HepG2 (cell line): ENCODE results near the gene FAAP20. TPM values are rescaled to one million over a fixed set of nuclear protein-coding genes. Genes with fewer than 3 reads are reported as not detected.

ENCODE experiments used
- HOXA3 ChIP-seq: sonication (generic); formaldehyde crosslinking; IDR thresholded peaks from 2 replicates; pipeline ENCODE4 v1.5.0; 2020; ENCODE audit warnings: missing genetic modification reagents
- KLF9 ChIP-seq: IDR thresholded peaks from 2 replicates; pipeline ENCODE4 v1.6.1; 2016; ENCODE audit warnings: low read depth
- KMT2A ChIP-seq: sonication (generic); formaldehyde crosslinking; IDR thresholded peaks from 2 replicates; pipeline ENCODE4 v1.4.0; 2020; ENCODE audit warnings: missing genetic modification reagents
- NFE2 ChIP-seq: sonication (generic); formaldehyde crosslinking; IDR thresholded peaks from 2 replicates; pipeline ENCODE4 v1.4.0; 2020; ENCODE audit warnings: missing genetic modification reagents
- PRDM15 ChIP-seq: sonication (generic); formaldehyde crosslinking; IDR thresholded peaks from 2 replicates; pipeline ENCODE4 v1.4.0; 2020; ENCODE audit warnings: missing genetic modification reagents
- RNF219 ChIP-seq: sonication (generic); formaldehyde crosslinking; IDR thresholded peaks from 2 replicates; pipeline ENCODE4 v1.5.0; 2020; ENCODE audit warnings: mild to moderate bottlenecking, missing genetic modification reagents
- STAT5B ChIP-seq: sonication (generic); formaldehyde crosslinking; IDR thresholded peaks from 2 replicates; pipeline ENCODE4 v1.4.0; 2020; ENCODE audit warnings: missing genetic modification reagents
- STAT6 ChIP-seq: sonication (generic); formaldehyde crosslinking; IDR thresholded peaks from 2 replicates; pipeline ENCODE4 v1.4.0; 2020; ENCODE audit warnings: missing genetic modification reagents, mild to moderate bottlenecking, borderline replicate concordance
- TFAP4 ChIP-seq: sonication (generic); IDR thresholded peaks from 2 replicates; pipeline ENCODE4 v1.6.1; 2016; ENCODE audit warnings: low read depth, borderline replicate concordance
- ZBTB43 ChIP-seq: sonication (generic); formaldehyde crosslinking; conservative IDR thresholded peaks from 2 replicates; pipeline ENCODE4 v1.4.0; 2020; ENCODE audit warnings: missing genetic modification reagents
- ZFY ChIP-seq: sonication (generic); formaldehyde crosslinking; IDR thresholded peaks from 2 replicates; pipeline ENCODE4 v1.4.0; 2020; ENCODE audit warnings: missing genetic modification reagents
- ZNF18 ChIP-seq: sonication (generic); formaldehyde crosslinking; IDR thresholded peaks from 2 replicates; pipeline ENCODE4 v1.8.0; 2022; ENCODE audit warnings: mild to moderate bottlenecking, missing genetic modification reagents; ENCODE audit not compliant: insufficient replicate concordance
- ZNF780A ChIP-seq: sonication (generic); formaldehyde crosslinking; IDR thresholded peaks from 2 replicates; pipeline ENCODE4 v1.8.0; 2022; ENCODE audit warnings: mild to moderate bottlenecking, missing genetic modification reagents, moderate library complexity
- polyA plus RNA-seq, 8 experiments: library from polyadenylated mRNA; depleted of rRNA in 3 of 8; stranded (reverse) in 7 of 8; unstranded in 1 of 8; fragments of >200 nt; fragmentation: Illumina TruSeq in 4 of 8; extraction: Trizol in 4 of 8; gene quantifications; 2 replicates each; pipeline versions ENCODE4 v1.2.1 to v1.2.3, GENCODE V29; 2011 to 2016; ENCODE audit warnings: low read depth in 4 of 8, missing spikeins in 1 of 8, mixed read lengths in 1 of 8; ENCODE audit not compliant: insufficient read depth in 1 of 8
- total RNA-seq, 5 experiments: library from RNA; depleted of rRNA; stranded (reverse); fragments of >200 nt; fragmentation: Illumina TruSeq; extraction: Trizol; gene quantifications; 2 replicates each; pipeline ENCODE4 v1.2.3, GENCODE V29; 2016; ENCODE audit warnings: low read depth in 1 of 5

Gene FAAP20
- total and polyA plus RNA-seq, 2 of the 13 experiments (the other 11 are each of a cell fraction or from before 2014, with no cell fraction given): 9.6 to 10.8 TPM

GRCh38 chr1:2189459-2190425, 4.8 kb downstream of the FAAP20 start (continued):
- TF ChIP-seq PRDM15 (CRISPR knock-in tag) (no peak), ZFY (CRISPR knock-in tag) (peak; percentile 67; the same call in 1 of the 2 replicates), HOXA3 (peak; percentile 84; the same call in 1 of the 2 replicates), STAT6 (CRISPR knock-in tag) (0 out of 2 replicates have a peak, but pooled peaks have one; percentile 47), KLF9 (CRISPR knock-in tag) (no peak), STAT5B (CRISPR knock-in tag) (no peak), ZNF18 (CRISPR knock-in tag) (no peak), ZNF780A (CRISPR knock-in tag) (no peak), NFE2 (CRISPR knock-in tag) (no peak), KMT2A (CRISPR knock-in tag) (peak; percentile 49; the same call in 1 of the 2 replicates), ZBTB43 (CRISPR knock-in tag) (no peak; the same call in 1 of the 2 replicates), TFAP4 (peak; percentile 99), RNF219 (CRISPR knock-in tag) (no peak)
